Hepatocyte (in vitro differentiated cells): ENCODE results near the gene SPAAR.

Experiments
- CTCF ChIP-seq: fragments of 200-600 bp; sonication (generic); IDR thresholded peaks from 2 replicates; pipeline ENCODE4 v1.5.1; 2016; ENCODE audit warnings: antibody characterized with exemption, mild to moderate bottlenecking; ENCODE audit not compliant: poor library complexity
- EZH2phosphoT487 ChIP-seq: fragments of 200-600 bp; sonication (generic); IDR thresholded peaks from one replicate; pipeline ENCODE4 v1.6.1; 2018; ENCODE audit warnings: antibody characterized with exemption, mild to moderate bottlenecking, low read depth, moderate library complexity; ENCODE audit not compliant: unreplicated experiment, severe bottlenecking

GRCh38 chr9:35904338-35904737, 5.0 kb upstream of the SPAAR start:
- TF ChIP-seq CTCF (no peak), EZH2phosphoT487 (no peak)
